ENCODE results near the gene PRIM2.

- no peak for TF ChIP-seq POLR2AphosphoS5 (IDR thresholded peaks at IDR 0.05)
- TF ChIP-seq, protein P1, sequence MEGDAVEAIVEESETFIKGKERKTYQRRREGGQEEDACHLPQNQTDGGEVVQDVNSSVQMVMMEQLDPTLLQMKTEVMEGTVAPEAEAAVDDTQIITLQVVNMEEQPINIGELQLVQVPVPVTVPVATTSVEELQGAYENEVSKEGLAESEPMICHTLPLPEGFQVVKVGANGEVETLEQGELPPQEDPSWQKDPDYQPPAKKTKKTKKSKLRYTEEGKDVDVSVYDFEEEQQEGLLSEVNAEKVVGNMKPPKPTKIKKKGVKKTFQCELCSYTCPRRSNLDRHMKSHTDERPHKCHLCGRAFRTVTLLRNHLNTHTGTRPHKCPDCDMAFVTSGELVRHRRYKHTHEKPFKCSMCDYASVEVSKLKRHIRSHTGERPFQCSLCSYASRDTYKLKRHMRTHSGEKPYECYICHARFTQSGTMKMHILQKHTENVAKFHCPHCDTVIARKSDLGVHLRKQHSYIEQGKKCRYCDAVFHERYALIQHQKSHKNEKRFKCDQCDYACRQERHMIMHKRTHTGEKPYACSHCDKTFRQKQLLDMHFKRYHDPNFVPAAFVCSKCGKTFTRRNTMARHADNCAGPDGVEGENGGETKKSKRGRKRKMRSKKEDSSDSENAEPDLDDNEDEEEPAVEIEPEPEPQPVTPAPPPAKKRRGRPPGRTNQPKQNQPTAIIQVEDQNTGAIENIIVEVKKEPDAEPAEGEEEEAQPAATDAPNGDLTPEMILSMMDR (IDR thresholded peaks at IDR 0.05) = no peak
Observed at GRCh38 chr6:57315851-57316250, 1.6 kb upstream of the PRIM2 start.
